Uterus (tissue), 4 donors: ENCODE data around the gene VASP. TPM values are rescaled to one million over a fixed set of nuclear protein-coding genes. Genes with fewer than 3 reads are reported as not detected.

Experiments
- DNase-seq, 2 donors: peaks; one replicate each; pipeline ENCODE4 v3.0.0-alpha.2; 2019 to 2020
- H3K27ac ChIP-seq, 2 donors: fragments of 200-600 bp; sonication (generic); 1 replicate in 1 of 2; 2 replicates in 1 of 2; pipeline ENCODE4 v1.5.1; 2016 to 2018
- H3K27me3 ChIP-seq, 2 donors: fragments of 200-600 bp; sonication (generic); one replicate each; pipeline ENCODE4 v1.5.1; 2018 to 2019; ENCODE audit warnings: control low read depth in 1 of 2
- H3K36me3 ChIP-seq, 2 donors: fragments of 200-600 bp; sonication (generic); one replicate each; pipeline ENCODE4 v1.5.1; 2019; ENCODE audit warnings: control low read depth in 1 of 2
- H3K4me1 ChIP-seq, 2 donors: fragments of 200-600 bp; sonication (generic); one replicate each; pipeline ENCODE4 v1.5.1; 2018 to 2019; ENCODE audit warnings: control low read depth in 1 of 2
- H3K4me3 ChIP-seq, 2 donors: fragments of 200-600 bp; sonication (generic); 1 replicate in 1 of 2; 2 replicates in 1 of 2; pipeline ENCODE4 v1.5.1; 2018 to 2019; ENCODE audit warnings: mild to moderate bottlenecking in 1 of 2
- H3K9me3 ChIP-seq, 2 donors: fragments of 200-600 bp; sonication (generic); one replicate each; pipeline ENCODE4 v1.5.1; 2019; ENCODE audit warnings: control low read depth in 1 of 2
- POLR2A ChIP-seq, 2 donors: fragments of 450-650 bp; IDR thresholded peaks; one replicate each; pipeline ENCODE4 v1.6.1; 2016; ENCODE audit warnings: antibody characterized with exemption in 2 of 2, mild to moderate bottlenecking in 1 of 2, moderate library complexity in 1 of 2
- intact Hi-C: fragments of 100-400 bp; cut with DNase I; formaldehyde crosslinking; loops from one replicate; pipeline ENCODE4 v1.15.1; 2023; ENCODE audit warnings: low total_unique reads
- total RNA-seq, 4 donors: library from RNA; depleted of rRNA in 3 of 4; stranded (reverse); fragments of >200 nt in 3 of 4; gene quantifications; one replicate each; pipeline versions ENCODE4 v1.1.0 to v1.2.4, GENCODE V29; 2014 to 2023
- TF ChIP-seq, protein P1 (sequence below), 4 experiments: fragments of 200-600 bp in 2 of 4; fragments of 450-650 bp in 2 of 4; sonication (generic) in 2 of 4; IDR thresholded peaks; one replicate each; pipeline ENCODE4 v1.5.1; 2016 to 2019; ENCODE audit warnings: antibody characterized with exemption in 4 of 4, mild to moderate bottlenecking in 2 of 4, moderate library complexity in 1 of 4
- donor health status: DM: yes; HTN: yes; CAD: no.

VASP gene
- total RNA-seq, 4 donors from 2014 or later = 21.5 to 157 (median 38.3) TPM

DNA sequence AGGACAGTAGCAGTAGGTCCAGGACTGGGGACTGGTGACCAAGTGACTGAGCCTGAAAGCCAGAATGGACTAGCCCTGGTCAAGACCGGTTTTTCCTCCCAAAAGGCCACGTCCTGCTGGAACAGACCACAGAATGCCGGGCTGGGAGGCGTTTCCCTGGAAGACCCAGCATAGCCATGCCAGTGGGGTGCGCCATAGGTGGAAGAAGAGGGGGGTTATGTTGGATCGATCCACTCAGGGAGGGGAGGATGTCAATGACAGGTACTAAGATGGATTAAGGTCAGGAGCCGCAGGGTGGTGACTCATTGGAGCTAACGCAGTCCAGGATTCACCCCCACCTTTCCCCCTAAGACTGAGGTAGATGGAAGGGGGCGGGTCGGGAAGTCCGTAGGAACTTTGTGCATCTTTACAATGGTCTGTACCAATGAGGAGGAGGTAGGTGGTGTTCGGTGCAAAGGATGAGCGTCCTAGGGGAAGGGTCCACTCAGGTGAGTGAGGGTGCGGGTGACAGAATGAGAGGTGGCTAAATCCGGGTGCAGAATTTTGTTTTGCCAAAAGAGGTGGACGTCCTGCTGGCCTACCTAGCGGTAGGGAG, 21.0 kb downstream of the VASP start:
- Histone ChIP-seq H3K27ac (peak overlapping the region in 1 of 2 donors; percentile 19), H3K4me1 (peaks cover 0 to 6% of the 10 kb centered on the region in 2 donors), H3K4me3 (peak overlapping the region in 1 of 2 donors; percentile 12), H3K36me3 (no peaks in the 10 kb centered on the region), H3K27me3 (no peaks in the 10 kb centered on the region), H3K9me3 (no peaks in the 10 kb centered on the region)
- intact Hi-C loops = no loop called here
- DNase-seq = no peak
- TF ChIP-seq POLR2A (IDR thresholded peaks at IDR 0.05) = no peak
- TF ChIP-seq, protein P1, sequence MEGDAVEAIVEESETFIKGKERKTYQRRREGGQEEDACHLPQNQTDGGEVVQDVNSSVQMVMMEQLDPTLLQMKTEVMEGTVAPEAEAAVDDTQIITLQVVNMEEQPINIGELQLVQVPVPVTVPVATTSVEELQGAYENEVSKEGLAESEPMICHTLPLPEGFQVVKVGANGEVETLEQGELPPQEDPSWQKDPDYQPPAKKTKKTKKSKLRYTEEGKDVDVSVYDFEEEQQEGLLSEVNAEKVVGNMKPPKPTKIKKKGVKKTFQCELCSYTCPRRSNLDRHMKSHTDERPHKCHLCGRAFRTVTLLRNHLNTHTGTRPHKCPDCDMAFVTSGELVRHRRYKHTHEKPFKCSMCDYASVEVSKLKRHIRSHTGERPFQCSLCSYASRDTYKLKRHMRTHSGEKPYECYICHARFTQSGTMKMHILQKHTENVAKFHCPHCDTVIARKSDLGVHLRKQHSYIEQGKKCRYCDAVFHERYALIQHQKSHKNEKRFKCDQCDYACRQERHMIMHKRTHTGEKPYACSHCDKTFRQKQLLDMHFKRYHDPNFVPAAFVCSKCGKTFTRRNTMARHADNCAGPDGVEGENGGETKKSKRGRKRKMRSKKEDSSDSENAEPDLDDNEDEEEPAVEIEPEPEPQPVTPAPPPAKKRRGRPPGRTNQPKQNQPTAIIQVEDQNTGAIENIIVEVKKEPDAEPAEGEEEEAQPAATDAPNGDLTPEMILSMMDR (IDR thresholded peaks at IDR 0.05) = no peak

DNA sequence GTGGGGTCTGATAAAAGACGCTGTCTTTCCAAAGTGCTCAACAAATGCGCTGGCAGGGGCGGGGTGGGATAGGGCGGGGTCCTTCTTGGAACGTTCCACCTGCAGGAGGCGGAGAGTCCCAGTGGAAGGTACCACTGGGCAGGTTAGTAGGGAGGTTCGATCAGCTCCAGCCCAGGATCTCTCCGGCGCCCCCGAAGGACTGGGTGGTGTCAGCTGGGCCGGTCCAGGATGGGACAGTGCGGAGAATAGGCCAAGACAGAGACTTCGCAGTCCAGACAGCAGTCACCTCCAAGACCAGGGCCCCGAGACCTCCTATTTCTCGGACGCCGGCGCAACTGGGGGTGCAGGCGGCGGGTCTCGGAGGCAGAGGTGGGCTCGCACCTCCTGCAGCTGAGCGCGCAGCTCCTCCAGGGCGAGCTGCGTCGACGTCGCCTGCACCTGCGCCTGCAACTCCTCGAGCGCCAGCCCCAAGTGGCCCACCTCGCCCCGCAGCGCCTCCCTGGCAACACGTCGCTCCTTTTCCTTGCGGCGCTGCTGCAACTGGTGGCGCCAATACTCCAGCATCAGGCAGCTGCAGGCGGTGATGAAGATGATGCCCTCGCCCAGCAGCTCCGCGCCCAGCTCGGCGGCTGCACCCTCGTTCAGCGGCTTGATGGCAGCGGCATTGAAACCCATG, 21.6 kb downstream of the VASP start:
- Histone ChIP-seq H3K4me3 (peak overlapping the region in 1 of 2 donors; percentile 12), H3K36me3 (no peaks in the 10 kb centered on the region), H3K27ac (no peak overlapping the region), H3K27me3 (no peaks in the 10 kb centered on the region), H3K4me1 (peaks cover 0 to 6% of the 10 kb centered on the region in 2 donors), H3K9me3 (no peaks in the 10 kb centered on the region)
- TF ChIP-seq POLR2A (IDR thresholded peaks at IDR 0.05) = no peak
- TF ChIP-seq, protein P1 (IDR thresholded peaks at IDR 0.05) = no peak
- no peak for DNase-seq
- intact Hi-C loops = no loop called here

DNA sequence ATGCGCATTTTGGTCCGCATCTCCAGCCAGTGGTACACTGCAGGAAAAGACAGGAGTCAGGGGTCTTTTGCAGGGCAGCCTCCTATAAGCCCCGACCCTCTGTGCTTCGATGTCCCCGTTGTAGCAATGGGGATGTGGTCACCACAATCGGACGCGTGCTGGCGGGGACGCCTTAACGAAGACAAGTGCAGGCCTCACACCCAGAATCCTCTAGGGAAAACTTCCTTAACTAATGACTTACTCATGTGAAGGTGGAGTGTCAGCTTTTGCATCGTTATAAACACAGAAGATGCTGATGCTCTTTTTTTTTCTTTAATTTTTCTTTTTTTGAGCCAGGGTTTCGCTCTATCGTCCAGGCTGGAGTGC, 22.1 kb downstream of the VASP start:
- no peaks in the 10 kb centered on the region for H3K27me3 ChIP-seq
- TF ChIP-seq, protein P1 (IDR thresholded peaks at IDR 0.05) = no peak
- no peak for TF ChIP-seq POLR2A (IDR thresholded peaks at IDR 0.05)
- H3K36me3 ChIP-seq = no peaks in the 10 kb centered on the region
- intact Hi-C loops = no loop called here
- peaks cover 0 to 6% of the 10 kb centered on the region in 2 donors for H3K4me1 ChIP-seq
- H3K4me3 ChIP-seq = peak overlapping the region in 1 of 2 donors; percentile 12
- no peak overlapping the region for H3K27ac ChIP-seq
- no peak for DNase-seq
- no peaks in the 10 kb centered on the region for H3K9me3 ChIP-seq

DNA sequence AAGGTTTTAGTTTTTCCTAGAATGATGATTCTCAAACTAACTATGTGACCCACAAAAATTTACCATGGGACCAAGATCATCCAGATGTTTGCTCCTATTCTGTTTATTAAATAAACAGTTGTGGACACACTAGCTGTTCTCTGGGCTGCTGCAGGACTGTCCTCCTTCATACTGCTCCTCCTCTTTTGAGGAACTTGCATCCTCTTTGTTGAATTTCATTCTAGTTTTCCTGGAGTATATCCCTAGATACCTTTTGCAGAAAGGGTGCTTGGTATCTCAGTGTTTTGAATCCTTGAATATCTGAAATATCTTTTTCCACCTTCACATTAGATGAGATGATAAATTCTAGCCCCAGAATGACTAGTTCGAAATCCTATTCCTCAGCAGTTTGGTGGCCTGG, 24.1 kb downstream of the VASP start:
- H3K27ac ChIP-seq = no peak overlapping the region
- no peak for DNase-seq
- TF ChIP-seq, protein P1 (IDR thresholded peaks at IDR 0.05) = no peak
- H3K9me3 ChIP-seq = no peaks in the 10 kb centered on the region
- no peaks in the 10 kb centered on the region for H3K36me3 ChIP-seq
- intact Hi-C loops = no loop called here
- peaks cover 0 to 6% of the 10 kb centered on the region in 2 donors for H3K4me1 ChIP-seq
- H3K4me3 ChIP-seq = no peak overlapping the region
- no peaks in the 10 kb centered on the region for H3K27me3 ChIP-seq

DNA sequence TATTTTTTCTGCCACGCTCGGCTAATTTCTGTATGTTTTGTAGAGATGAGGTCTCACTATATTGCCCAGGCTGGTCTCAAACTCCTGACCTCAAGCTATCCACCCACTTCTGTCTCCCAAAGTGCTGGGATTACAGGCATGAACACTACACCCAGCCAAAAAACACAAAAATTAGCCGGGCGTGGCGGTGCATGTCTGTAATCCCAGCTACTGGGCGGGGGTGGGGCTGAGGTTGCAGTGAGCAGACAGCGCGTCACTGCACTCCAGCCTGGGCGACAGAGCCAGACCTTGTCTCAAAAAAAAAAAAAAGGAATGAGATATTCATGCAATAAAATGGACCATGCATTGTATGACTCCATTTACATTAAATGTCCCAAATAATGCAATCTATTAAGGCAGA, 32.2 kb downstream of the VASP start:
- Histone ChIP-seq H3K4me1 (no peaks in the 10 kb centered on the region), H3K36me3 (no peaks in the 10 kb centered on the region), H3K4me3 (no peak overlapping the region), H3K9me3 (no peaks in the 10 kb centered on the region), H3K27me3 (no peaks in the 10 kb centered on the region), H3K27ac (no peak overlapping the region)
- no peak for DNase-seq
- intact Hi-C loops = no loop called here
- TF ChIP-seq, protein P1 (IDR thresholded peaks at IDR 0.05) = no peak
- no peak for TF ChIP-seq POLR2A (IDR thresholded peaks at IDR 0.05)
